Spleen (tissue), 7 donors: Measurements from ENCODE around the gene CACNG8.

ENCODE experiments used
- POLR2A ChIP-seq, 3 donors: fragments of 450-650 bp; IDR thresholded peaks; one replicate each; pipeline ENCODE4 v1.5.1; 2017; ENCODE audit warnings: antibody characterized with exemption in 3 of 3, mild to moderate bottlenecking in 1 of 3
- POLR2AphosphoS5 ChIP-seq, 3 donors: sonication (generic); formaldehyde crosslinking; IDR thresholded peaks; one replicate each; pipeline ENCODE4 v1.5.1; 2017; ENCODE audit warnings: antibody characterized with exemption in 3 of 3
- TF ChIP-seq, protein P1 (sequence below), 11 experiments: fragments of 200-600 bp in 7 of 11; fragments of 450-650 bp in 4 of 11; sonication (generic) in 4 of 11; IDR thresholded peaks in 8 of 11; conservative IDR thresholded peaks in 3 of 11; 1 replicate in 7 of 11; 2 replicates in 4 of 11; pipeline versions ENCODE4 v1.4.0 to v1.8.0; 2016 to 2021; ENCODE audit warnings: antibody characterized with exemption in 11 of 11, inconsistent platforms in 4 of 11, mild to moderate bottlenecking in 1 of 11
- donor health status: DM: no; HTN: no; CAD: no; lungs with moderate emphysema.
- donor health status: DM: no; HTN: no; CAD: no.
- donor health status: DM: no; HTN: no; CAD: no.

DNA sequence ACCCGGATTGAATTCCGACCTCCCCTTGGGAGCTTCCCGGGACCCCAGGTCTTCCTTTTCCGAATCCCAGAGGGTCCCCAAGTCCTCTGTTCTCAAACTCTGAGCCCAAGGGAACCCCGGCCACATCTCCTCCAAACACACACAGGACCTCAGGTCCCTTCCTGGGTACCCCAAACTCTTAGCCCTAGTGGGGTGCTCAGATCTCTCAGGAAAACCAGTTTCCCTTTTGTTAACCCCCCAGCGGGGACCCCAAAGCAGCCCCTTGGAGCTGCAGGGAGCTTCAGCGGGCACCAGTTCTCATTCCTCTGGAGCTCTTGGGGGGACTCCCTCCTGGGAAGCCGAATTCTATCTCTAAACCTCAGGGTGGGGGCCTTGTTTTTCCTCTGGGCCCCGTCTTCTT is 29.5 kb downstream of the CACNG8 start:
- TF ChIP-seq, protein P1, sequence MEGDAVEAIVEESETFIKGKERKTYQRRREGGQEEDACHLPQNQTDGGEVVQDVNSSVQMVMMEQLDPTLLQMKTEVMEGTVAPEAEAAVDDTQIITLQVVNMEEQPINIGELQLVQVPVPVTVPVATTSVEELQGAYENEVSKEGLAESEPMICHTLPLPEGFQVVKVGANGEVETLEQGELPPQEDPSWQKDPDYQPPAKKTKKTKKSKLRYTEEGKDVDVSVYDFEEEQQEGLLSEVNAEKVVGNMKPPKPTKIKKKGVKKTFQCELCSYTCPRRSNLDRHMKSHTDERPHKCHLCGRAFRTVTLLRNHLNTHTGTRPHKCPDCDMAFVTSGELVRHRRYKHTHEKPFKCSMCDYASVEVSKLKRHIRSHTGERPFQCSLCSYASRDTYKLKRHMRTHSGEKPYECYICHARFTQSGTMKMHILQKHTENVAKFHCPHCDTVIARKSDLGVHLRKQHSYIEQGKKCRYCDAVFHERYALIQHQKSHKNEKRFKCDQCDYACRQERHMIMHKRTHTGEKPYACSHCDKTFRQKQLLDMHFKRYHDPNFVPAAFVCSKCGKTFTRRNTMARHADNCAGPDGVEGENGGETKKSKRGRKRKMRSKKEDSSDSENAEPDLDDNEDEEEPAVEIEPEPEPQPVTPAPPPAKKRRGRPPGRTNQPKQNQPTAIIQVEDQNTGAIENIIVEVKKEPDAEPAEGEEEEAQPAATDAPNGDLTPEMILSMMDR (IDR thresholded peaks at IDR 0.05 in 8 of 11, conservative IDR thresholded peaks at IDR 0.05 in 3 of 11): no peak
- TF ChIP-seq POLR2AphosphoS5 (IDR thresholded peaks at IDR 0.05): no peak
- TF ChIP-seq POLR2A (IDR thresholded peaks at IDR 0.05): no peak
